Erythroblast (primary cell): ENCODE results near the gene PPP1R36.

ENCODE experiments used
- GATA1 ChIP-seq: IDR thresholded peaks from 2 replicates; pipeline ENCODE4 v1.6.1; 2011; ENCODE audit warnings: low read depth, mild to moderate bottlenecking, control low read depth, low read length, moderate library complexity
- POLR2A ChIP-seq: IDR thresholded peaks from 2 replicates; pipeline ENCODE4 v1.6.1; 2011; ENCODE audit warnings: mild to moderate bottlenecking, low read length

- TF ChIP-seq POLR2A (no peak), GATA1 (no peak)
Observed at GRCh38 chr14:64541972-64542835, 7.6 kb upstream of the PPP1R36 start.
